Left ventricle myocardium inferior (tissue), 1 donor: ENCODE results near the gene CCDC50. TPM values are rescaled to one million over a fixed set of nuclear protein-coding genes. Genes with fewer than 3 reads are reported as not detected.

ENCODE experiments used
- DNase-seq: peaks from one replicate; pipeline ENCODE4 v3.0.0-alpha.2; 2020
- H3K27ac ChIP-seq: fragments of 200-600 bp; replicated peaks from 2 replicates; pipeline ENCODE4 v1.8.0; 2021
- H3K27me3 ChIP-seq: fragments of 200-600 bp; 2 replicates; pipeline ENCODE4 v1.8.0; 2021; ENCODE audit warnings: low read depth
- H3K36me3 ChIP-seq: fragments of 200-600 bp; 2 replicates; pipeline ENCODE4 v1.8.0; 2021
- H3K4me1 ChIP-seq: fragments of 200-600 bp; 2 replicates; pipeline ENCODE4 v1.8.0; 2021
- H3K4me3 ChIP-seq: fragments of 200-600 bp; 2 replicates; pipeline ENCODE4 v1.8.0; 2021; ENCODE audit warnings: mild to moderate bottlenecking, moderate library complexity
- H3K9me3 ChIP-seq: fragments of 200-600 bp; replicated peaks from 2 replicates; pipeline ENCODE4 v1.8.0; 2021
- CTCF ChIP-seq: fragments of 200-600 bp; IDR thresholded peaks from 2 replicates; pipeline ENCODE4 v1.8.0; 2021; ENCODE audit warnings: antibody characterized with exemption, mild to moderate bottlenecking, borderline replicate concordance
- intact Hi-C: fragments of 100-400 bp; cut with micrococcal nuclease; formaldehyde crosslinking; loops from one replicate; pipeline ENCODE4 v1.11.0; 2022
- total RNA-seq: library from RNA; stranded (reverse); fragmentation: NEBNext Ultra II Directional; extraction: Animal tissue kit (Norgen Biotek cat#: 25700); gene quantifications from one replicate; pipeline ENCODE4 v1.2.1, GENCODE V29; 2021
- donor health status: DM: no; HTN: yes; CAD: no; lungs with severe emphysema.

The CCDC50 gene
- total RNA-seq, 1 donor from 2014 or later = 52.1 TPM

DNA sequence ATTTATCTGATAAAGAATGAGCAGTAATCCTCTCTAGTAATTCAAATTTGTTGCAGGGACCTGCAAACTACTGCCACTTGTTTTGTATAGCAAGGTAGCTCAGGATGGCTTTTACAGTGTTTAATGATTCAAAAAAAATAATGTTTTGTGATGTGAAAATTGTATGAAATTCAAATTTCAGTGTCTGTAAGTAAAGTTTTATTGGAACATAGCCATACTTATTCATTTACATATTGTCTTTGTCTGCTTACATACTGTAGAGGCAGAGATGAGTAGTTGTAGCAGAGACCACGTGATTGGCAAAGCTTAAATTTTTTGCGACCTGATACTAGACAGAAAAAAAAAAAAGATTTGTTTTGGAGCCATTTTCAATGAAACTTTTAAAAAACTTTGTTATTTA is 7.6 kb downstream of the CCDC50 start:
- Histone ChIP-seq H3K9me3 (no peaks in the 10 kb centered on the region), H3K27me3 (no peaks in the 10 kb centered on the region), H3K4me3 (no peak overlapping the region), H3K4me1 (peaks cover 100% of the 10 kb centered on the region), H3K27ac (no peak overlapping the region), H3K36me3 (no peaks in the 10 kb centered on the region)
- intact Hi-C loops = loop anchor here (10.0 kb wide), 1 partner anchor 58 kb away; no protein-coding TSS in a partner anchor
- no peak for DNase-seq
- TF ChIP-seq CTCF = no peak

- Histone ChIP-seq H3K4me3 (no peak overlapping the region), H3K27ac (no peak overlapping the region), H3K9me3 (no peaks in the 10 kb centered on the region), H3K4me1 (peaks cover 100% of the 10 kb centered on the region), H3K36me3 (no peaks in the 10 kb centered on the region), H3K27me3 (no peaks in the 10 kb centered on the region)
- intact Hi-C loops = loop anchor here (10.0 kb wide), 1 partner anchor 57 kb away; no protein-coding TSS in a partner anchor
- DNase-seq = no peak
- TF ChIP-seq CTCF = no peak
Observed at GRCh38 chr3:191338177-191338488, 8.9 kb downstream of the CCDC50 start.

GRCh38 chr3:191339316-191339917 is 10.2 kb downstream of the CCDC50 start:
- no peak overlapping the region for H3K27ac ChIP-seq
- peaks cover 100% of the 10 kb centered on the region for H3K4me1 ChIP-seq
- H3K27me3 ChIP-seq = no peaks in the 10 kb centered on the region
- TF ChIP-seq CTCF = no peak
- H3K9me3 ChIP-seq = no peaks in the 10 kb centered on the region
- intact Hi-C loops = loop anchor here (10.0 kb wide), 1 partner anchor 55 kb away; no protein-coding TSS in a partner anchor
- H3K4me3 ChIP-seq = no peak overlapping the region
- no peaks in the 10 kb centered on the region for H3K36me3 ChIP-seq
- no peak for DNase-seq

GRCh38 chr3:191340351-191340750 is 11.2 kb downstream of the CCDC50 start:
- H3K27ac ChIP-seq = no peak overlapping the region
- no peaks in the 10 kb centered on the region for H3K27me3 ChIP-seq
- TF ChIP-seq CTCF = no peak
- H3K36me3 ChIP-seq = no peaks in the 10 kb centered on the region
- intact Hi-C loops = no loop called here
- no peak overlapping the region for H3K4me3 ChIP-seq
- no peaks in the 10 kb centered on the region for H3K9me3 ChIP-seq
- DNase-seq = no peak
- peaks cover 100% of the 10 kb centered on the region for H3K4me1 ChIP-seq

DNA sequence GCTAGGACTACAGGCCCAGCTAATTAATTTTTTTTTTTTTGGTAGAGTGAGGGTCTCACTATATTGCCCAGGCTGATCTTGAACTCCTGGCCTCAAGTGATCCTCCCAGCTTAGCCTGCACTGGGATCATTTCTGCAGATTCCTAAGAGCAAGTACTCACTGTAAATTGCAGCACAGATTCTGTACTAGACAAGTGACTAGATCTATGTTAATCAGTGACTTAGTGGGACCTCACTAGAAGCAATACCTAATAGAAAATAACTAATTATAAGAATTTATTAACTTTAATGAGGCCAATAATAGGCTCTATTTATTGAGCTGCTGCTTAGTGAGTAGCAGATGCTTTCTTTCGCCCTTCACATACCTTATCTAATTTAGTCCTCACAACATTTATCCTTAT is 11.8 kb downstream of the CCDC50 start:
- no peaks in the 10 kb centered on the region for H3K27me3 ChIP-seq
- DNase-seq = no peak
- no peak overlapping the region for H3K27ac ChIP-seq
- intact Hi-C loops = no loop called here
- H3K4me3 ChIP-seq = no peak overlapping the region
- H3K9me3 ChIP-seq = no peaks in the 10 kb centered on the region
- peaks cover 100% of the 10 kb centered on the region for H3K4me1 ChIP-seq
- no peak for TF ChIP-seq CTCF
- H3K36me3 ChIP-seq = no peaks in the 10 kb centered on the region
